Central memory CD8-positive, alpha-beta T cell (primary cell): Measurements from ENCODE around the gene SACS.

ENCODE experiments used
- ATAC-seq: fragments of 150-1000 bp; cut with Tn5 transposase; replicated peaks from 2 replicates; pipeline ENCODE4 v1.10.0; 2022; ENCODE audit warnings: mild to moderate bottlenecking, moderate FRiP score, moderate number of reproducible peaks; ENCODE audit not compliant: poor library complexity, severe bottlenecking; ENCODE audit errors: extremely low read depth
- DNase-seq, 2 donors: peaks; one replicate each; pipeline ENCODE4 v3.0.0; 2021; ENCODE audit warnings: low spot score in 2 of 2
- H3K27ac Mint-ChIP-seq: one replicate; pipeline ENCODE4 v1.8.0; 2022; ENCODE audit warnings: low read depth, mild to moderate bottlenecking, moderate library complexity, mixed read lengths
- H3K27me3 Mint-ChIP-seq: one replicate; pipeline ENCODE4 v1.8.0; 2022; ENCODE audit warnings: mixed read lengths
- H3K36me3 Mint-ChIP-seq: one replicate; pipeline ENCODE4 v1.8.0; 2022; ENCODE audit warnings: mild to moderate bottlenecking, moderate library complexity, mixed read lengths; ENCODE audit not compliant: insufficient read depth
- H3K4me1 Mint-ChIP-seq: one replicate; pipeline ENCODE4 v1.8.0; 2022; ENCODE audit warnings: mixed read lengths
- H3K4me3 Mint-ChIP-seq: one replicate; pipeline ENCODE4 v1.8.0; 2022; ENCODE audit warnings: mild to moderate bottlenecking, moderate library complexity, mixed read lengths
- H3K9me3 Mint-ChIP-seq: one replicate; pipeline ENCODE4 v1.8.0; 2022; ENCODE audit warnings: mixed read lengths

Gene SACS

GRCh38 chr13:23359882-23360281 is 73.6 kb downstream of the SACS start:
- H3K27ac Mint-ChIP-seq, result no peak overlapping the region
- H3K36me3 Mint-ChIP-seq, result peaks cover 55% of the 10 kb centered on the region

GRCh38 chr13:23357349-23357748 is 76.2 kb downstream of the SACS start:
- no peak for ATAC-seq
- Mint-ChIP-seq H3K27me3 (no peaks in the 10 kb centered on the region), H3K36me3 (peaks cover 46% of the 10 kb centered on the region)

More at GRCh38 chr13:23359882-23360281, 73.6 kb downstream of the SACS start:
- no peak for ATAC-seq
- no peaks in the 10 kb centered on the region for H3K27me3 Mint-ChIP-seq
- H3K4me1 Mint-ChIP-seq, result no peaks in the 10 kb centered on the region
- no peaks in the 10 kb centered on the region for H3K9me3 Mint-ChIP-seq
- H3K4me3 Mint-ChIP-seq, result no peak overlapping the region
- no peak for DNase-seq

GRCh38 chr13:23356368-23356767 is 77.1 kb downstream of the SACS start:
- Mint-ChIP-seq H3K4me1 (peaks cover 13% of the 10 kb centered on the region), H3K27ac (no peak overlapping the region), H3K4me3 (no peak overlapping the region), H3K9me3 (no peaks in the 10 kb centered on the region), H3K27me3 (no peaks in the 10 kb centered on the region), H3K36me3 (peaks cover 42% of the 10 kb centered on the region)
- DNase-seq, result no peak
- no peak for ATAC-seq

More at GRCh38 chr13:23357349-23357748, 76.2 kb downstream of the SACS start:
- H3K9me3 Mint-ChIP-seq, result no peaks in the 10 kb centered on the region
- DNase-seq, result no peak
- H3K4me3 Mint-ChIP-seq, result no peak overlapping the region
- H3K27ac Mint-ChIP-seq, result peak overlapping the region; percentile 9
- peaks cover 10% of the 10 kb centered on the region for H3K4me1 Mint-ChIP-seq

- DNase-seq, result no peak
- Mint-ChIP-seq H3K27ac (no peak overlapping the region), H3K9me3 (no peaks in the 10 kb centered on the region), H3K27me3 (no peaks in the 10 kb centered on the region), H3K4me3 (no peak overlapping the region), H3K36me3 (peaks cover 41% of the 10 kb centered on the region), H3K4me1 (peaks cover 13% of the 10 kb centered on the region)
- ATAC-seq, result no peak
Observed at GRCh38 chr13:23354520-23354919, 79.0 kb downstream of the SACS start.

- ATAC-seq (no peak), DNase-seq (no peak)
- Mint-ChIP-seq H3K4me1 (peaks cover 28% of the 10 kb centered on the region), H3K27me3 (no peaks in the 10 kb centered on the region), H3K4me3 (no peak overlapping the region), H3K9me3 (no peaks in the 10 kb centered on the region), H3K36me3 (peaks cover 43% of the 10 kb centered on the region), H3K27ac (no peak overlapping the region)
Observed at GRCh38 chr13:23352161-23352560, 81.3 kb downstream of the SACS start.

GRCh38 chr13:23350009-23350408 is 83.5 kb downstream of the SACS start:
- no peak overlapping the region for H3K4me3 Mint-ChIP-seq
- H3K27ac Mint-ChIP-seq, result no peak overlapping the region
- peaks cover 41% of the 10 kb centered on the region for H3K36me3 Mint-ChIP-seq
- no peaks in the 10 kb centered on the region for H3K9me3 Mint-ChIP-seq
- no peaks in the 10 kb centered on the region for H3K27me3 Mint-ChIP-seq
- ATAC-seq (no peak), DNase-seq (no peak)
- peaks cover 28% of the 10 kb centered on the region for H3K4me1 Mint-ChIP-seq

GRCh38 chr13:23349161-23349897 is 84.2 kb downstream of the SACS start:
- Mint-ChIP-seq H3K27ac (no peak overlapping the region), H3K4me3 (no peak overlapping the region), H3K36me3 (peaks cover 36% of the 10 kb centered on the region), H3K27me3 (no peaks in the 10 kb centered on the region), H3K4me1 (peaks cover 28% of the 10 kb centered on the region), H3K9me3 (no peaks in the 10 kb centered on the region)
- no peak for ATAC-seq
- no peak for DNase-seq

- ATAC-seq, result no peak
- Mint-ChIP-seq H3K9me3 (no peaks in the 10 kb centered on the region), H3K27ac (no peak overlapping the region), H3K36me3 (peaks cover 36% of the 10 kb centered on the region), H3K4me3 (no peak overlapping the region), H3K27me3 (no peaks in the 10 kb centered on the region), H3K4me1 (peaks cover 28% of the 10 kb centered on the region)
- no peak for DNase-seq
Observed at GRCh38 chr13:23348262-23349127, 85.0 kb downstream of the SACS start.

- H3K4me3 Mint-ChIP-seq, result no peak overlapping the region
- H3K4me1 Mint-ChIP-seq, result peaks cover 20% of the 10 kb centered on the region
- no peaks in the 10 kb centered on the region for H3K27me3 Mint-ChIP-seq
- ATAC-seq (no peak), DNase-seq (no peak)
- peaks cover 31% of the 10 kb centered on the region for H3K36me3 Mint-ChIP-seq
- H3K9me3 Mint-ChIP-seq, result no peaks in the 10 kb centered on the region
- H3K27ac Mint-ChIP-seq, result no peak overlapping the region
Observed at GRCh38 chr13:23347601-23348000, 85.9 kb downstream of the SACS start.

- Mint-ChIP-seq H3K27me3 (no peaks in the 10 kb centered on the region), H3K36me3 (peaks cover 33% of the 10 kb centered on the region), H3K4me1 (peaks cover 14% of the 10 kb centered on the region), H3K27ac (no peak overlapping the region), H3K4me3 (no peak overlapping the region), H3K9me3 (no peaks in the 10 kb centered on the region)
- DNase-seq (no peak), ATAC-seq (no peak)
Observed at GRCh38 chr13:23344931-23345595, 88.4 kb downstream of the SACS start.

- Mint-ChIP-seq H3K4me1 (no peaks in the 10 kb centered on the region), H3K36me3 (peaks cover 9% of the 10 kb centered on the region), H3K27me3 (no peaks in the 10 kb centered on the region), H3K9me3 (no peaks in the 10 kb centered on the region), H3K27ac (no peak overlapping the region), H3K4me3 (no peak overlapping the region)
- DNase-seq, result no peak
- no peak for ATAC-seq
Observed at GRCh38 chr13:23339225-23339624, 94.3 kb downstream of the SACS start.

GRCh38 chr13:23330356-23330755 is 103.1 kb downstream of the SACS start:
- no peak overlapping the region for H3K4me3 Mint-ChIP-seq
- DNase-seq (no peak), ATAC-seq (no peak)
- H3K27me3 Mint-ChIP-seq, result no peaks in the 10 kb centered on the region
- no peaks in the 10 kb centered on the region for H3K36me3 Mint-ChIP-seq
- no peaks in the 10 kb centered on the region for H3K4me1 Mint-ChIP-seq
- no peak overlapping the region for H3K27ac Mint-ChIP-seq
- H3K9me3 Mint-ChIP-seq, result no peaks in the 10 kb centered on the region
